IMR-90 (cell line): Measurements from ENCODE around the gene VSIR. TPM values are rescaled to one million over a fixed set of nuclear protein-coding genes. Genes with fewer than 3 reads are reported as not detected.

Experiments used
- ATAC-seq: fragments of 200-7000 bp; cut with Tn5 transposase; 2 replicates; pipeline ENCODE4 v1.9.1; 2020; ENCODE audit warnings: low read depth, mild to moderate bottlenecking, moderate library complexity
- BruUV-seq: library from RNA; stranded (reverse); fragments of 400-500 nt; replicated peaks from 2 replicates; lab custom pipeline; 2021; lab: Mats Ljungman, UMichigan
- CTCF ChIA-PET: fragments of 300-600 bp; formaldehyde crosslinking; extraction: SDS; loops from one replicate; lab custom pipeline; 2021; ENCODE audit warnings: antibody characterized with exemption; lab: Yijun Ruan, JAX
- POLR2A ChIA-PET: fragments of 300-600 bp; sonication (Branson Sonifier 250); formaldehyde crosslinking; loops from one replicate; lab custom pipeline; 2022; ENCODE audit warnings: antibody characterized with exemption; ENCODE audit not compliant: unreplicated experiment; lab: Charles Lee
- DNase-seq: peaks from one replicate; pipeline ENCODE4 v3.0.0; 2013
- H2AFZ ChIP-seq: replicated peaks from 2 replicates; pipeline ENCODE3; 2013; ENCODE audit warnings: low read length, mild to moderate bottlenecking; ENCODE audit not compliant: poor library complexity
- H2AK5ac ChIP-seq: 2 replicates; pipeline ENCODE4 v1.6.1; 2013; ENCODE audit warnings: low read depth, low read length, inconsistent platforms
- H2AK9ac ChIP-seq: replicated peaks from 2 replicates; pipeline ENCODE3; 2013; ENCODE audit warnings: mild to moderate bottlenecking, low read depth, low read length, moderate library complexity; ENCODE audit not compliant: poor library complexity
- H2BK120ac ChIP-seq: 2 replicates; pipeline ENCODE4 v1.6.1; 2013; ENCODE audit warnings: low read depth, low read length, inconsistent platforms
- H2BK15ac ChIP-seq: 3 replicates; pipeline ENCODE4 v1.6.1; 2013; ENCODE audit warnings: low read depth, low read length, inconsistent platforms
- H2BK20ac ChIP-seq: 2 replicates; pipeline ENCODE4 v1.6.1; 2013; ENCODE audit warnings: low read depth, mild to moderate bottlenecking, inconsistent platforms, low read length, moderate library complexity
- H2BK5ac ChIP-seq: 2 replicates; pipeline ENCODE4 v1.6.1; 2013; ENCODE audit warnings: mild to moderate bottlenecking, low read depth, low read length, inconsistent platforms; ENCODE audit not compliant: poor library complexity, severe bottlenecking
- H3K14ac ChIP-seq: replicated peaks from 2 replicates; pipeline ENCODE4 v1.6.1; 2013; ENCODE audit warnings: low read depth, low read length, inconsistent platforms
- H3K18ac ChIP-seq: 2 replicates; pipeline ENCODE4 v1.6.1; 2013; ENCODE audit warnings: low read depth, low read length, control low read depth
- H3K23ac ChIP-seq: 2 replicates; pipeline ENCODE4 v1.6.1; 2013; ENCODE audit warnings: low read depth, low read length, inconsistent platforms
- H3K27ac ChIP-seq: 2 replicates; pipeline ENCODE4 v1.5.1; 2013; ENCODE audit warnings: mild to moderate bottlenecking, control low read depth, low read length; ENCODE audit not compliant: insufficient read depth
- H3K27me3 ChIP-seq: 2 replicates; pipeline ENCODE4 v1.6.1; 2013; ENCODE audit warnings: low read length; ENCODE audit not compliant: control insufficient read depth, insufficient read depth
- H3K36me3 ChIP-seq: 2 replicates; pipeline ENCODE4 v1.6.1; 2013; ENCODE audit warnings: low read length, mixed read lengths; ENCODE audit not compliant: control insufficient read depth, insufficient read depth
- H3K4ac ChIP-seq: 2 replicates; pipeline ENCODE4 v1.6.1; 2013; ENCODE audit warnings: low read depth, low read length, inconsistent platforms
- H3K4me1 ChIP-seq: 2 replicates; pipeline ENCODE4 v1.6.1; 2013; ENCODE audit warnings: low read length, mixed read lengths; ENCODE audit not compliant: control insufficient read depth, insufficient read depth
- H3K4me2 ChIP-seq: 2 replicates; pipeline ENCODE4 v1.6.1; 2013; ENCODE audit warnings: low read depth, mild to moderate bottlenecking, control low read depth, low read length, moderate library complexity
- H3K4me3 ChIP-seq: 2 replicates; pipeline ENCODE4 v1.5.1; 2013; ENCODE audit warnings: low read depth, mild to moderate bottlenecking, control low read depth, low read length, moderate library complexity; ENCODE audit not compliant: insufficient read depth
- H3K56ac ChIP-seq: 2 replicates; pipeline ENCODE4 v1.6.1; 2013; ENCODE audit warnings: low read length, inconsistent platforms; ENCODE audit not compliant: insufficient read depth; ENCODE audit errors: extremely low read depth
- H3K79me1 ChIP-seq, 2 experiments: 2 replicates each; pipeline ENCODE4 v1.6.1; 2013; ENCODE audit warnings: low read length in 2 of 2, inconsistent platforms in 1 of 2, low read depth in 1 of 2
- H3K9ac ChIP-seq: 2 replicates; pipeline ENCODE4 v1.6.1; 2013; ENCODE audit warnings: low read depth, low read length, control low read depth
- H3K9me1 ChIP-seq: 2 replicates; pipeline ENCODE4 v1.6.1; 2013; ENCODE audit warnings: low read length, inconsistent platforms; ENCODE audit not compliant: insufficient read depth
- H3K9me3 ChIP-seq: 2 replicates; pipeline ENCODE4 v1.6.1; 2013; ENCODE audit warnings: low read length; ENCODE audit not compliant: control insufficient read depth, insufficient read depth
- H4K20me1 ChIP-seq: 2 replicates; pipeline ENCODE4 v1.6.1; 2013; ENCODE audit warnings: low read length, inconsistent platforms; ENCODE audit not compliant: insufficient read depth
- H4K5ac ChIP-seq: 2 replicates; pipeline ENCODE4 v1.6.1; 2013; ENCODE audit warnings: mild to moderate bottlenecking, low read depth, low read length, control low read depth
- H4K8ac ChIP-seq, 2 experiments: 2 replicates each; pipeline ENCODE4 v1.6.1; 2013; ENCODE audit warnings: low read depth in 2 of 2, low read length in 2 of 2, control low read depth in 1 of 2, inconsistent platforms in 1 of 2
- H4K91ac ChIP-seq: 2 replicates; pipeline ENCODE4 v1.6.1; 2013; ENCODE audit warnings: low read depth, low read length, inconsistent platforms; ENCODE audit not compliant: insufficient read depth
- BHLHE40 ChIP-seq: fragments of 150-350 bp; IDR thresholded peaks from 2 replicates; pipeline ENCODE4 v1.6.1; 2016; ENCODE audit warnings: mild to moderate bottlenecking, low read depth, low read length
- CEBPB ChIP-seq: IDR thresholded peaks from 2 replicates; pipeline ENCODE4 v1.6.1; 2012; ENCODE audit warnings: low read depth, low read length, improper control_type of control experiment
- CHD1 ChIP-seq: IDR thresholded peaks from 2 replicates; pipeline ENCODE4 v1.6.1; 2012; ENCODE audit warnings: low read depth, low read length, improper control_type of control experiment
- CTCF ChIP-seq: conservative IDR thresholded peaks from 2 replicates; pipeline ENCODE4 v1.5.1; 2012; ENCODE audit warnings: mild to moderate bottlenecking, low read depth, low read length, improper control_type of control experiment
- ELK1 ChIP-seq: fragments of 150-350 bp; IDR thresholded peaks from 2 replicates; pipeline ENCODE4 v1.6.1; 2016; ENCODE audit warnings: low read depth, mild to moderate bottlenecking, low read length, moderate library complexity, borderline replicate concordance
- FOS ChIP-seq: fragments of 150-350 bp; IDR thresholded peaks from 2 replicates; pipeline ENCODE4 v1.6.1; 2016; ENCODE audit warnings: low read depth, low read length
- MAFK ChIP-seq: IDR thresholded peaks from 2 replicates; pipeline ENCODE4 v1.6.1; 2012; ENCODE audit warnings: low read depth, low read length, improper control_type of control experiment
- NFE2L2 ChIP-seq: fragments of 150-350 bp; IDR thresholded peaks from 2 replicates; pipeline ENCODE4 v1.6.1; 2016; ENCODE audit warnings: low read depth, mild to moderate bottlenecking, low read length
- POLR2A ChIP-seq: IDR thresholded peaks from 2 replicates; pipeline ENCODE4 v1.6.1; 2012; ENCODE audit warnings: mild to moderate bottlenecking, low read depth, low read length
- RAD21 ChIP-seq: IDR thresholded peaks from 2 replicates; pipeline ENCODE4 v1.6.1; 2012; ENCODE audit warnings: low read length, improper control_type of control experiment
- RCOR1 ChIP-seq: IDR thresholded peaks from 2 replicates; pipeline ENCODE4 v1.6.1; 2012; ENCODE audit warnings: mild to moderate bottlenecking, low read length, improper control_type of control experiment; ENCODE audit not compliant: insufficient replicate concordance
- RFX5 ChIP-seq: IDR thresholded peaks from 2 replicates; pipeline ENCODE4 v1.8.0; 2012; ENCODE audit warnings: low read depth, mild to moderate bottlenecking, low read length, moderate library complexity
- SMC3 ChIP-seq: fragments of 150-350 bp; IDR thresholded peaks from 2 replicates; pipeline ENCODE4 v1.6.1; 2016; ENCODE audit warnings: low read depth, mild to moderate bottlenecking, antibody characterized with exemption, low read length, moderate library complexity
- USF2 ChIP-seq: fragments of 150-350 bp; IDR thresholded peaks from 2 replicates; pipeline ENCODE4 v1.6.1; 2017; ENCODE audit warnings: mild to moderate bottlenecking, antibody characterized with exemption, low read length, low read depth
- WGBS, 2 experiments: methylation state at CpG; one replicate each; pipeline versions ENCODE4 v1.1.5 to v1.1.7; 2013; ENCODE audit warnings: missing lambda C conversion rate in 2 of 2; ENCODE audit not compliant: insufficient read length in 1 of 2; ENCODE audit errors: extremely low coverage in 2 of 2; 5-methylcytosine and 5-hydroxymethylcytosine counted together
- dilution Hi-C: fragments of 300-500 bp; cut with HindIII; formaldehyde crosslinking; loops from one replicate; pipeline ENCODE4 v1.14.3; 2018; ENCODE audit warnings: low sequenced_read_pairs; ENCODE audit not compliant: unreplicated experiment
- in situ Hi-C: fragments of 300-500 bp; cut with MboI; formaldehyde crosslinking; loops from 3 replicates; pipeline ENCODE4 v1.14.3; 2019; ENCODE audit warnings: low sequenced_read_pairs, inconsistent platforms, mixed read lengths
- intact Hi-C: fragments of 100-400 bp; cut with micrococcal nuclease; formaldehyde crosslinking; loops from 2 replicates; pipeline ENCODE4 v1.10.0; 2022
- polyA plus RNA-seq, 3 experiments: library from polyadenylated mRNA; depleted of rRNA; stranded (reverse); fragments of >200 nt; gene quantifications; 2 replicates each; pipeline ENCODE4 v1.2.3, GENCODE V29; 2012; ENCODE audit warnings: low replicate concordance in 1 of 3
- total RNA-seq: library from RNA; depleted of rRNA; stranded (reverse); fragments of >200 nt; gene quantifications from 2 replicates; pipeline ENCODE4 v1.2.3, GENCODE V29; 2012

VSIR gene
- total and polyA plus RNA-seq, 2 of the 4 experiments (the other 2 are of a cell fraction): 5.0 to 23.8 TPM

GRCh38 chr10:71744897-71745663, 28.2 kb downstream of the VSIR start:
- H3K14ac ChIP-seq: no peak overlapping the region
- peaks cover 7% of the 10 kb centered on the region for H3K27me3 ChIP-seq
- no peak overlapping the region for H4K91ac ChIP-seq
- no peaks in the 10 kb centered on the region for H3K9me1 ChIP-seq
- no peak for TF ChIP-seq CHD1
- TF ChIP-seq USF2: no peak
- no peak for TF ChIP-seq MAFK
- TF ChIP-seq RFX5: no peak
- TF ChIP-seq NFE2L2: no peak
- no peak for TF ChIP-seq FOS
- TF ChIP-seq ELK1: no peak
- no peak for TF ChIP-seq CEBPB
- no peak for TF ChIP-seq RCOR1
- TF ChIP-seq RAD21: no peak
- no peak for TF ChIP-seq BHLHE40
- TF ChIP-seq POLR2A: no peak
- no peak for TF ChIP-seq SMC3
- no peak for TF ChIP-seq CTCF
- H3K4me2 ChIP-seq: no peak overlapping the region
- in situ Hi-C loops (no loop called here), dilution Hi-C loops (no loop called here), intact Hi-C loops (no loop called here)
- no peak overlapping the region for H3K23ac ChIP-seq
- H3K9ac ChIP-seq: no peak overlapping the region
- H2BK15ac ChIP-seq: no peak overlapping the region
- no peaks in the 10 kb centered on the region; the same call in 1 of the 2 replicates for H4K20me1 ChIP-seq
- H2AK5ac ChIP-seq: no peak overlapping the region
- H3K4me3 ChIP-seq: no peak overlapping the region
- ATAC-seq (no peak), DNase-seq (no peak)
- no TSS peak for BruUV-seq
- H3K79me1 ChIP-seq: no peaks in the 10 kb centered on the region
- H2AFZ ChIP-seq: no peak overlapping the region
- peaks cover 2% of the 10 kb centered on the region; the same call in 1 of the 2 replicates for H3K4me1 ChIP-seq
- ChIA-PET CTCF (no interaction called here), POLR2A (no interaction called here)
- H3K4ac ChIP-seq: no peak overlapping the region
- no peak overlapping the region for H2BK5ac ChIP-seq
- H3K56ac ChIP-seq: no peak overlapping the region
- H3K18ac ChIP-seq: no peak overlapping the region
- 60% methylated on average over 1 of the region's 8 CpGs; no CpG with 5 or more reads in 1 of the 2 experiments for WGBS, 2 experiments
- no peak overlapping the region for H4K5ac ChIP-seq
- no peaks in the 10 kb centered on the region for H3K36me3 ChIP-seq
- H3K9me3 ChIP-seq: peaks cover 2% of the 10 kb centered on the region; the same call in 1 of the 2 replicates
- no peak overlapping the region for H3K27ac ChIP-seq
- H4K8ac ChIP-seq: no peak overlapping the region
- H2BK120ac ChIP-seq: no peak overlapping the region
- no peak overlapping the region for H2BK20ac ChIP-seq
- no peak overlapping the region for H2AK9ac ChIP-seq
